Measurements from ENCODE around the gene CNOT11.
"Not testable (repeated sequence)": the region's sequence is repeated elsewhere in the genome, so short reads cannot be mapped to it uniquely, and the experiment has no call there.

Gene CNOT11

GRCh38 chr2:101248756-101249155 lies 3.9 kb upstream of the CNOT11 start:
- DNase-seq = not testable (repeated sequence)

- DNase-seq = no peak
Measured at GRCh38 chr2:101249826-101250225, 2.9 kb upstream of the CNOT11 start.

- DNase-seq = not testable (repeated sequence)
Measured at GRCh38 chr2:101251246-101251781, 1.4 kb upstream of the CNOT11 start.

- DNase-seq = no peak
Measured at GRCh38 chr2:101251844-101252407, 760 bp upstream of the CNOT11 start.

- DNase-seq = no peak
Measured at GRCh38 chr2:101253013-101253702, 472 bp downstream of the CNOT11 start.

GRCh38 chr2:101253703-101254450 lies 1.2 kb downstream of the CNOT11 start:
- DNase-seq = no peak

GRCh38 chr2:101255501-101255900 lies 2.8 kb downstream of the CNOT11 start:
- no peak for DNase-seq

- DNase-seq = no peak
Measured at GRCh38 chr2:101256316-101256715, 3.6 kb downstream of the CNOT11 start.

GRCh38 chr2:101258804-101259203 lies 6.1 kb downstream of the CNOT11 start:
- DNase-seq = no peak

- DNase-seq = no peak
Measured at GRCh38 chr2:101262142-101262541, 9.5 kb downstream of the CNOT11 start.

- DNase-seq = no peak
Measured at GRCh38 chr2:101263377-101263800, 10.7 kb downstream of the CNOT11 start.

- no peak for DNase-seq
Measured at GRCh38 chr2:101264360-101264939, 11.8 kb downstream of the CNOT11 start.

GRCh38 chr2:101265893-101266499 lies 13.3 kb downstream of the CNOT11 start:
- DNase-seq = no peak

- DNase-seq = no peak
Measured at GRCh38 chr2:101267671-101268656, 15.3 kb downstream of the CNOT11 start.

GRCh38 chr2:101270700-101271259 lies 18.1 kb downstream of the CNOT11 start:
- DNase-seq = no peak

- DNase-seq = no peak
Measured at GRCh38 chr2:101272045-101272784, 19.5 kb downstream of the CNOT11 start.

- no peak for DNase-seq
Measured at GRCh38 chr2:101273056-101273455, 20.4 kb downstream of the CNOT11 start.

GRCh38 chr2:101274142-101274541 lies 21.5 kb downstream of the CNOT11 start:
- no peak for DNase-seq

- DNase-seq = no peak
Measured at GRCh38 chr2:101277111-101277510, 24.4 kb downstream of the CNOT11 start.

GRCh38 chr2:101278925-101279324 lies 26.2 kb downstream of the CNOT11 start:
- DNase-seq = no peak

GRCh38 chr2:101281482-101281881 lies 28.8 kb downstream of the CNOT11 start:
- DNase-seq = no peak
